Tibial nerve (tissue), 3 donors: Measurements from ENCODE around the gene SELENON.
"Not testable (repeated sequence)": the region's sequence is repeated elsewhere in the genome, so short reads cannot be mapped to it uniquely, and the experiment has no call there.

Source experiments
- POLR2A ChIP-seq, 2 donors: fragments of 450-650 bp; IDR thresholded peaks; one replicate each; pipeline ENCODE4 v1.6.1; 2017; ENCODE audit warnings: antibody characterized with exemption in 2 of 2, mild to moderate bottlenecking in 2 of 2, moderate library complexity in 2 of 2
- TF ChIP-seq, protein P1 (sequence below), 5 experiments: fragments of 200-600 bp in 3 of 5; fragments of 450-650 bp in 2 of 5; sonication (generic) in 3 of 5; IDR thresholded peaks; one replicate each; pipeline ENCODE4 v1.5.1; 2016 to 2019; ENCODE audit warnings: antibody characterized with exemption in 5 of 5, mild to moderate bottlenecking in 3 of 5, moderate library complexity in 2 of 5

DNA sequence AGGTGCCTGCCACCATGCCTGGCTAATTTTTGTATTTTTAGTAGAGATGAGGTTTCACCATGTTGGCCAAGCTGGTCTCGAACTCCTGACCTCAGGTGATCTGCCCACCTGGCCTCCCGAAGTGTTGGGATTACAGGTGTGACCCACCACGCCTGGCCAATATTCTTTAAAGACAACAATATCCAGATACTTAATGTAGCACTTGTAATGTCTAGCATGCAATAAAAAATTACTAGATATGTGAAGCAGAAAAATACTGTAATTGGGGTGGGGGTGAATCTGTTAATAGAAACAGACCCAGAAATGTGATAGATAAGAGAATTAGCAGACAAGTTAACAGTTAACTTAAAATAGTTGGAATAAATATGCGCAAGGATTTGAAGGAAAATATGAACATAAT lies 39.8 kb downstream of the SELENON start:
- TF ChIP-seq, protein P1, sequence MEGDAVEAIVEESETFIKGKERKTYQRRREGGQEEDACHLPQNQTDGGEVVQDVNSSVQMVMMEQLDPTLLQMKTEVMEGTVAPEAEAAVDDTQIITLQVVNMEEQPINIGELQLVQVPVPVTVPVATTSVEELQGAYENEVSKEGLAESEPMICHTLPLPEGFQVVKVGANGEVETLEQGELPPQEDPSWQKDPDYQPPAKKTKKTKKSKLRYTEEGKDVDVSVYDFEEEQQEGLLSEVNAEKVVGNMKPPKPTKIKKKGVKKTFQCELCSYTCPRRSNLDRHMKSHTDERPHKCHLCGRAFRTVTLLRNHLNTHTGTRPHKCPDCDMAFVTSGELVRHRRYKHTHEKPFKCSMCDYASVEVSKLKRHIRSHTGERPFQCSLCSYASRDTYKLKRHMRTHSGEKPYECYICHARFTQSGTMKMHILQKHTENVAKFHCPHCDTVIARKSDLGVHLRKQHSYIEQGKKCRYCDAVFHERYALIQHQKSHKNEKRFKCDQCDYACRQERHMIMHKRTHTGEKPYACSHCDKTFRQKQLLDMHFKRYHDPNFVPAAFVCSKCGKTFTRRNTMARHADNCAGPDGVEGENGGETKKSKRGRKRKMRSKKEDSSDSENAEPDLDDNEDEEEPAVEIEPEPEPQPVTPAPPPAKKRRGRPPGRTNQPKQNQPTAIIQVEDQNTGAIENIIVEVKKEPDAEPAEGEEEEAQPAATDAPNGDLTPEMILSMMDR (IDR thresholded peaks at IDR 0.05): not testable (repeated sequence)
- not testable (repeated sequence) for TF ChIP-seq POLR2A (IDR thresholded peaks at IDR 0.05)
